Neural cell (in vitro differentiated cells): Measurements from ENCODE around the gene TBC1D2.

Source experiments
- CTCF ChIP-seq: fragments of 450-650 bp; IDR thresholded peaks from 2 replicates; pipeline ENCODE4 v1.5.1; 2014; ENCODE audit warnings: antibody characterized with exemption, mild to moderate bottlenecking, moderate library complexity; ENCODE audit not compliant: poor library complexity, severe bottlenecking
- EP300 ChIP-seq: fragments of 450-650 bp; conservative IDR thresholded peaks from 2 replicates; pipeline ENCODE4 v1.6.1; 2014; ENCODE audit warnings: antibody characterized with exemption, mild to moderate bottlenecking, moderate library complexity; ENCODE audit not compliant: poor library complexity, severe bottlenecking
- EZH2 ChIP-seq: fragments of 200-600, 300-800 bp; shearing (Covaris generic), sonication (generic); IDR thresholded peaks from 2 replicates; pipeline ENCODE4 v1.6.1; 2014; ENCODE audit warnings: antibody characterized with exemption, low read length, borderline replicate concordance, mild to moderate bottlenecking; ENCODE audit not compliant: insufficient read depth, poor library complexity, severe bottlenecking
- SMC3 ChIP-seq: fragments of 450-650 bp; conservative IDR thresholded peaks from 2 replicates; pipeline ENCODE4 v1.6.1; 2014; ENCODE audit warnings: antibody characterized with exemption, mild to moderate bottlenecking, moderate library complexity; ENCODE audit not compliant: poor library complexity
- TAF1 ChIP-seq: IDR thresholded peaks from 2 replicates; pipeline ENCODE4 v1.6.1; 2012; ENCODE audit warnings: low read depth
- TF ChIP-seq, protein P1 (sequence below): IDR thresholded peaks from 2 replicates; pipeline ENCODE4 v1.6.1; 2012; ENCODE audit warnings: borderline replicate concordance

DNA sequence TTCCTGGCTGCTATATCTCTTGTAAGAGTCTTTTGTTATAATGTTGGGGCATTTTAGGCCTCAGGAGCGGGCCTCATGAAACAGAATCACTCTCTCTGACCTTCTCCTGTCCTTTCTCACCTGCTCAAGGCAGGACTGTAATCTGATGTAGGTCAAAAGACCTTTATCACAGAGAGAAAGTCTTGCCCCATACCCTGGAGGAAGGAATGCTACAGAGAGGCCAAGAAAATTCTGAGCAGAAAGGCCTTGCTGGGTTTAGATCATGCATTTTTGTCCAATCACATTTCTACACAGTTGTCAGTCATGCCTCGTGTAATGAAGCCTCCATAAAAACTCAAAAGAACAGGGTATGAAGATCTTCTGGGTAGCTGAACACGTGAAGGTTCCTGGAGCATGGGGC is 45.2 kb upstream of the TBC1D2 start:
- TF ChIP-seq CTCF (no peak), TAF1 (no peak), EZH2 (no peak), SMC3 (no peak), EP300 (no peak)
- TF ChIP-seq, protein P1, sequence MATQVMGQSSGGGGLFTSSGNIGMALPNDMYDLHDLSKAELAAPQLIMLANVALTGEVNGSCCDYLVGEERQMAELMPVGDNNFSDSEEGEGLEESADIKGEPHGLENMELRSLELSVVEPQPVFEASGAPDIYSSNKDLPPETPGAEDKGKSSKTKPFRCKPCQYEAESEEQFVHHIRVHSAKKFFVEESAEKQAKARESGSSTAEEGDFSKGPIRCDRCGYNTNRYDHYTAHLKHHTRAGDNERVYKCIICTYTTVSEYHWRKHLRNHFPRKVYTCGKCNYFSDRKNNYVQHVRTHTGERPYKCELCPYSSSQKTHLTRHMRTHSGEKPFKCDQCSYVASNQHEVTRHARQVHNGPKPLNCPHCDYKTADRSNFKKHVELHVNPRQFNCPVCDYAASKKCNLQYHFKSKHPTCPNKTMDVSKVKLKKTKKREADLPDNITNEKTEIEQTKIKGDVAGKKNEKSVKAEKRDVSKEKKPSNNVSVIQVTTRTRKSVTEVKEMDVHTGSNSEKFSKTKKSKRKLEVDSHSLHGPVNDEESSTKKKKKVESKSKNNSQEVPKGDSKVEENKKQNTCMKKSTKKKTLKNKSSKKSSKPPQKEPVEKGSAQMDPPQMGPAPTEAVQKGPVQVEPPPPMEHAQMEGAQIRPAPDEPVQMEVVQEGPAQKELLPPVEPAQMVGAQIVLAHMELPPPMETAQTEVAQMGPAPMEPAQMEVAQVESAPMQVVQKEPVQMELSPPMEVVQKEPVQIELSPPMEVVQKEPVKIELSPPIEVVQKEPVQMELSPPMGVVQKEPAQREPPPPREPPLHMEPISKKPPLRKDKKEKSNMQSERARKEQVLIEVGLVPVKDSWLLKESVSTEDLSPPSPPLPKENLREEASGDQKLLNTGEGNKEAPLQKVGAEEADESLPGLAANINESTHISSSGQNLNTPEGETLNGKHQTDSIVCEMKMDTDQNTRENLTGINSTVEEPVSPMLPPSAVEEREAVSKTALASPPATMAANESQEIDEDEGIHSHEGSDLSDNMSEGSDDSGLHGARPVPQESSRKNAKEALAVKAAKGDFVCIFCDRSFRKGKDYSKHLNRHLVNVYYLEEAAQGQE: no peak
